Immature natural killer cell (primary cell): ENCODE data around the gene SPEM1. TPM values are rescaled to one million over a fixed set of nuclear protein-coding genes. Genes with fewer than 3 reads are reported as not detected.

ENCODE experiments used
- DNase-seq, 3 donors: peaks; one replicate each; pipeline ENCODE4 v3.0.0; 2022; ENCODE audit warnings: mixed read lengths in 1 of 3
- H3K27ac Mint-ChIP-seq, 6 donors: one replicate each; pipeline ENCODE4 v1.8.0; 2020; ENCODE audit warnings: mixed read lengths in 6 of 6, mild to moderate bottlenecking in 5 of 6, inconsistent platforms in 4 of 6, moderate library complexity in 3 of 6
- H3K27me3 Mint-ChIP-seq, 3 donors: one replicate each; pipeline ENCODE4 v1.8.0; 2020 to 2021; ENCODE audit warnings: low read depth in 3 of 3, mild to moderate bottlenecking in 3 of 3, mixed read lengths in 3 of 3, moderate library complexity in 3 of 3, inconsistent platforms in 1 of 3
- H3K36me3 Mint-ChIP-seq, 3 donors: one replicate each; pipeline ENCODE4 v1.8.0; 2020; ENCODE audit warnings: mixed read lengths in 3 of 3, inconsistent platforms in 2 of 3, mild to moderate bottlenecking in 2 of 3
- H3K4me1 Mint-ChIP-seq, 2 donors: one replicate each; pipeline ENCODE4 v1.8.0; 2020; ENCODE audit warnings: inconsistent platforms in 2 of 2, mild to moderate bottlenecking in 2 of 2, mixed read lengths in 2 of 2, moderate library complexity in 1 of 2
- H3K4me3 Mint-ChIP-seq, 5 donors: one replicate each; pipeline ENCODE4 v1.8.0; 2020; ENCODE audit warnings: mild to moderate bottlenecking in 5 of 5, mixed read lengths in 5 of 5, inconsistent platforms in 3 of 5, moderate library complexity in 3 of 5
- H3K9me3 Mint-ChIP-seq, 6 donors: one replicate each; pipeline ENCODE4 v1.8.0; 2020; ENCODE audit warnings: mild to moderate bottlenecking in 6 of 6, mixed read lengths in 6 of 6, inconsistent platforms in 4 of 6, moderate library complexity in 3 of 6
- polyA plus RNA-seq, 3 donors: library from polyadenylated mRNA; unstranded; fragments of 300-500 nt; fragmentation: Illumina TruSeq; gene quantifications; one replicate each; pipeline ENCODE4 v1.2.3, GENCODE V29; 2021

The SPEM1 gene
- polyA plus RNA-seq, 3 donors from 2014 or later = not detected

GRCh38 chr17:7405350-7406234 is 14.5 kb upstream of the SPEM1 start:
- peaks cover 12 to 21% of the 10 kb centered on the region in 2 donors for H3K4me1 Mint-ChIP-seq
- no peak for DNase-seq
- peak overlapping the region in 5 of 6 donors; percentile 66 to 88 (median 79) for H3K27ac Mint-ChIP-seq
- peaks cover 6 to 13% (median 7%) of the 10 kb centered on the region in 3 donors for H3K27me3 Mint-ChIP-seq
- peak overlapping the region; percentile 74 to 85 (median 78) for H3K4me3 Mint-ChIP-seq
- peaks cover 0 to 2% (median 0%) of the 10 kb centered on the region in 6 donors for H3K9me3 Mint-ChIP-seq
- H3K36me3 Mint-ChIP-seq = no peaks in the 10 kb centered on the region

- Mint-ChIP-seq H3K4me3 (peak overlapping the region; percentile 63 to 78 (median 73)), H3K27me3 (peaks cover 6 to 13% (median 7%) of the 10 kb centered on the region in 3 donors), H3K9me3 (peaks cover 0 to 2% (median 0%) of the 10 kb centered on the region in 6 donors), H3K27ac (peak overlapping the region in 4 of 6 donors; percentile 75 to 88 (median 80)), H3K4me1 (peaks cover 12 to 21% of the 10 kb centered on the region in 2 donors), H3K36me3 (no peaks in the 10 kb centered on the region)
- DNase-seq = no peak
Observed at GRCh38 chr17:7406235-7406825, 13.8 kb upstream of the SPEM1 start.

- Mint-ChIP-seq H3K36me3 (no peaks in the 10 kb centered on the region), H3K4me1 (peaks cover 8 to 21% of the 10 kb centered on the region in 2 donors), H3K4me3 (peak overlapping the region in 1 of 5 donors; percentile 35), H3K9me3 (peaks cover 0 to 2% (median 0%) of the 10 kb centered on the region in 6 donors), H3K27ac (no peak overlapping the region), H3K27me3 (peaks cover 6 to 13% (median 9%) of the 10 kb centered on the region in 3 donors)
- no peak for DNase-seq
Observed at GRCh38 chr17:7407082-7407481, 13.0 kb upstream of the SPEM1 start.

- no peaks in the 10 kb centered on the region for H3K36me3 Mint-ChIP-seq
- H3K27me3 Mint-ChIP-seq = peaks cover 6 to 13% (median 10%) of the 10 kb centered on the region in 3 donors
- peaks cover 0 to 2% (median 0%) of the 10 kb centered on the region in 6 donors for H3K9me3 Mint-ChIP-seq
- H3K4me1 Mint-ChIP-seq = peaks cover 8 to 21% of the 10 kb centered on the region in 2 donors
- DNase-seq = no peak
- peak within 1 kb of the TSS in 4 of 5 donors; percentile 14 to 59 (median 48) for H3K4me3 Mint-ChIP-seq
- H3K27ac Mint-ChIP-seq = peak within 1 kb of the TSS in 1 of 6 donors; percentile 58
Observed at GRCh38 chr17:7407485-7408251, 12.5 kb upstream of the SPEM1 start, which contains the start of gene NLGN2. NLGN2 (plus strand) TSS chr17:7407845; CDS start chr17:7408256, 411 bp downstream.

- peak; percentile 23 to 34 (median 33) for DNase-seq
- no peaks in the 10 kb centered on the region for H3K36me3 Mint-ChIP-seq
- no peak overlapping the region for H3K27ac Mint-ChIP-seq
- peaks cover 6 to 13% (median 10%) of the 10 kb centered on the region in 3 donors for H3K27me3 Mint-ChIP-seq
- peak overlapping the region in 2 of 5 donors; percentile 44 to 59 for H3K4me3 Mint-ChIP-seq
- peaks cover 0 to 2% (median 0%) of the 10 kb centered on the region in 6 donors for H3K9me3 Mint-ChIP-seq
- peaks cover 1 to 16% of the 10 kb centered on the region in 2 donors for H3K4me1 Mint-ChIP-seq
Observed at GRCh38 chr17:7408252-7408727, 11.8 kb upstream of the SPEM1 start.

- Mint-ChIP-seq H3K9me3 (peaks cover 0 to 2% (median 0%) of the 10 kb centered on the region in 6 donors), H3K4me3 (peak overlapping the region in 2 of 5 donors; percentile 18 to 59), H3K27ac (no peak overlapping the region), H3K36me3 (no peaks in the 10 kb centered on the region), H3K4me1 (peaks cover 0 to 11% of the 10 kb centered on the region in 2 donors), H3K27me3 (peaks cover 6 to 13% (median 10%) of the 10 kb centered on the region in 3 donors)
- no peak for DNase-seq
Observed at GRCh38 chr17:7408863-7409262, 11.3 kb upstream of the SPEM1 start.

- Mint-ChIP-seq H3K36me3 (no peaks in the 10 kb centered on the region), H3K27me3 (peaks cover 0 to 6% (median 3%) of the 10 kb centered on the region in 3 donors), H3K4me1 (peaks cover 0 to 5% of the 10 kb centered on the region in 2 donors), H3K27ac (no peak overlapping the region), H3K9me3 (peaks cover 0 to 2% (median 0%) of the 10 kb centered on the region in 6 donors), H3K4me3 (peak overlapping the region in 1 of 5 donors; percentile 46)
- no peak for DNase-seq
Observed at GRCh38 chr17:7409716-7410115, 10.4 kb upstream of the SPEM1 start.

- Mint-ChIP-seq H3K27me3 (peaks cover 0 to 5% (median 4%) of the 10 kb centered on the region in 3 donors), H3K9me3 (peaks cover 0 to 2% (median 0%) of the 10 kb centered on the region in 6 donors), H3K4me3 (no peak overlapping the region), H3K27ac (no peak overlapping the region), H3K4me1 (peaks cover 0 to 4% of the 10 kb centered on the region in 2 donors), H3K36me3 (no peaks in the 10 kb centered on the region)
- DNase-seq = no peak
Observed at GRCh38 chr17:7410634-7411426, 9.3 kb upstream of the SPEM1 start.

- Mint-ChIP-seq H3K27ac (no peak overlapping the region), H3K4me3 (no peak overlapping the region), H3K4me1 (peaks cover 0 to 1% of the 10 kb centered on the region in 2 donors), H3K9me3 (peaks cover 0 to 2% (median 0%) of the 10 kb centered on the region in 6 donors), H3K27me3 (peaks cover 0 to 7% (median 5%) of the 10 kb centered on the region in 3 donors), H3K36me3 (no peaks in the 10 kb centered on the region)
- DNase-seq = no peak
Observed at GRCh38 chr17:7411427-7411750, 8.7 kb upstream of the SPEM1 start.

GRCh38 chr17:7413346-7413985 is 6.7 kb upstream of the SPEM1 start:
- Mint-ChIP-seq H3K27ac (no peak overlapping the region), H3K27me3 (peaks cover 0 to 7% (median 5%) of the 10 kb centered on the region in 3 donors), H3K4me1 (no peaks in the 10 kb centered on the region), H3K4me3 (no peak overlapping the region), H3K36me3 (no peaks in the 10 kb centered on the region), H3K9me3 (peaks cover 0 to 2% (median 0%) of the 10 kb centered on the region in 6 donors)
- DNase-seq = no peak

GRCh38 chr17:7414837-7415236 is 5.3 kb upstream of the SPEM1 start:
- Mint-ChIP-seq H3K4me1 (no peaks in the 10 kb centered on the region), H3K9me3 (peaks cover 0 to under 1% (median 0%) of the 10 kb centered on the region in 6 donors), H3K27me3 (peaks cover 0 to 9% (median 5%) of the 10 kb centered on the region in 3 donors), H3K36me3 (no peaks in the 10 kb centered on the region), H3K27ac (no peak overlapping the region), H3K4me3 (no peak overlapping the region)
- no peak for DNase-seq

- Mint-ChIP-seq H3K9me3 (no peaks in the 10 kb centered on the region), H3K27me3 (peaks cover 0 to 5% (median 5%) of the 10 kb centered on the region in 3 donors), H3K4me3 (no peak overlapping the region), H3K36me3 (no peaks in the 10 kb centered on the region), H3K4me1 (no peaks in the 10 kb centered on the region), H3K27ac (no peak overlapping the region)
- no peak for DNase-seq
Observed at GRCh38 chr17:7415784-7416183, 4.3 kb upstream of the SPEM1 start.
